Fibroblast of skin of abdomen (primary cell): ENCODE results near the gene YBX2. TPM values are rescaled to one million over a fixed set of nuclear protein-coding genes. Genes with fewer than 3 reads are reported as not detected.
"Not testable (repeated sequence)": the region's sequence is repeated elsewhere in the genome, so short reads cannot be mapped to it uniquely, and the experiment has no call there.

Source experiments
- DNase-seq: peaks from one replicate; pipeline ENCODE4 v3.0.0-alpha.2; 2013
- polyA plus RNA-seq, 2 experiments: library from polyadenylated mRNA; unstranded; fragments of 120-200 nt; gene quantifications; one replicate each; pipeline ENCODE4 v1.2.1, GENCODE V29; 2013; ENCODE audit not compliant: insufficient read length in 2 of 2

YBX2 gene
- 0.18 TPM for polyA plus RNA-seq (2013, experiment 1 of 2; ENCODE audit: insufficient read length)
- 0.17 TPM for polyA plus RNA-seq (2013, experiment 2 of 2; ENCODE audit: insufficient read length)

DNA sequence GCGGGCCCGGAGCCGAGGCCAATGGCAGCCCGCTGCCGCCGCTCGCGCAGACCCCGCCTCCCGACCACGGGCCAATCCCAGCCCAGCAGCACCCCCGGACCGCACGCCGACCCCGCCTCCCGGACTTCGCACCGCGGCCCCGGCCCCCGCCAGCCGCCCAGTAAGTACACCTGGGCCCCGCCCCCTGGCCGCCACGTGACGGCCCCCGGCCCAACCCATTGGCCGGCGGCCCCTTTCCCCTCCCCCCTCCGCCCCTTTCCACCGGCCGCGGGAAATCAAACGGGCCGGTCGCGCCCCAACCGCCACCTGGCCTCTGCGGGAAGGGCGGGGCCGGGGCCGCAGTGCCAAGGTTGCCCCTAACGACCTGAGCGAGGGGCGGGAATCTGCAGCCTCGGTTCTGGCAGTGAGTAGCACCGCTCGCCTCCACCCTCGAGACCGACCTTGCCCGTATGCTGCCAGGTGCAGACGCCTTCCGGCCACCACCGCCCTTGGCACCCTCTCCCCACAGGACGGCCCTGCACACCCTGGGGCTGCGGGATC is at the start of gene YBX2:
TSS of gene YBX2 (minus strand) at position 26 of the 540 bp plus-strand sequence. CDS start 139 bp downstream, outside the sequence.
- DNase-seq, result peak; percentile 27

DNA sequence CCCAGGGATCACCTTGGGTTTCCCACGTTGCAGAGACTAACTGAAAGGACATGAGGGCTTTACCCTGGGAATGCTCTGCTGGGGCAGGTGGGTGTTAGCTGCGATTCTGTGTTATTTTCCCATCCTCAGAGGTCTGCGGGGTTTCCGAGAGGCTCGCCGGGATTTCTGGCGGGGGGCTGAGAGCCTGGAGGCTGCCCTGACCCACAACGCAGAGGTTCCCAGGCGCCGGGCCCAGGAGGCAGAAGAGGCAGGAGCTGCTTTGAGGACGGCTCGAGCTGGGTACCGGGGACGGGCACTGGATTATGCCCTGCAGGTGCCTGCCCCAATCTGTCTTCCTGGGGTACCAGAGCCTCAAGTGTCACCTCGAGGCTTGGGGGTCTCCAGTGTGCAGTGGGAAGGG is 48.8 kb upstream of the YBX2 start:
- no peak for DNase-seq

DNA sequence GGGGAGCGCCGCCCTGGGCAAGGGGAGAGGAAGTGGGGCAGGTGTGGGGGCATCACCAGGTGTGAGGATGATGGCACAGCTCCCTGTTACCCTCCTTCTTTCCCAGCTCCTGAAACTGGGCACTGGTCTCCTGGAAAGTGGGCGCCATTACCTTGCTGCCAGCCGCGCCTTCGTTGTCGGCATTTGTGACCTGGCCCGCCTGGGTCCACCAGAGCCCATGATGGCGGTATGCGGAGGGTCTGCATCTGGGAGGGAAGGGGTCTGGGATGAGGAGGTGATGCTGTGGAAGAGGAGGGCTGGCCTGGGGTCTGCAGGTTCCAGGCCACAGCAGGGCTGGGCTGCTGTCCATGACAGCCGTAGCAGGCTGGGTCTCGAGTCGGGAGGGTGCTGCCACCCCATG is 47.4 kb upstream of the YBX2 start:
- no peak for DNase-seq

- DNase-seq, result no peak
Observed at GRCh38 chr17:7340179-7340578, 45.7 kb upstream of the YBX2 start.

DNA sequence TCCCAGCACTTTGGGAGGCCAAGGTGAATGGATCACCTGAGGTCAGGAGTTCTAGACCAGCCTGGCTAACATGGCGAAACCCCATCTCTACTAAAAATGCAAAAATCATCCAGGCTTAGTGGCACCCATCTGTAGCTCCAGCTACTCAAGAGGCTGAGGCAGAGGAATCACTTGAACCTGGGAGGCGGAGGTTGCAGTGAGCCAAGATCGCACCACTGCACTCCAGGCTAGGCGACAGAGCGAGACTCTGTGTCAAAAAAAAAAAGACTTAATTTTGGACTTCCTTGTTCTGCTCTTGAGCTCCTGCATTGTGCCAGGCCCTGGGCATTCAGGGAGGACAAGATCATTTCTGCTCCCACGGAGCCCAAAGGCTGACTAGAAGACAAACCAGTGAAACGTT is 43.2 kb upstream of the YBX2 start:
- DNase-seq, result not testable (repeated sequence)

DNA sequence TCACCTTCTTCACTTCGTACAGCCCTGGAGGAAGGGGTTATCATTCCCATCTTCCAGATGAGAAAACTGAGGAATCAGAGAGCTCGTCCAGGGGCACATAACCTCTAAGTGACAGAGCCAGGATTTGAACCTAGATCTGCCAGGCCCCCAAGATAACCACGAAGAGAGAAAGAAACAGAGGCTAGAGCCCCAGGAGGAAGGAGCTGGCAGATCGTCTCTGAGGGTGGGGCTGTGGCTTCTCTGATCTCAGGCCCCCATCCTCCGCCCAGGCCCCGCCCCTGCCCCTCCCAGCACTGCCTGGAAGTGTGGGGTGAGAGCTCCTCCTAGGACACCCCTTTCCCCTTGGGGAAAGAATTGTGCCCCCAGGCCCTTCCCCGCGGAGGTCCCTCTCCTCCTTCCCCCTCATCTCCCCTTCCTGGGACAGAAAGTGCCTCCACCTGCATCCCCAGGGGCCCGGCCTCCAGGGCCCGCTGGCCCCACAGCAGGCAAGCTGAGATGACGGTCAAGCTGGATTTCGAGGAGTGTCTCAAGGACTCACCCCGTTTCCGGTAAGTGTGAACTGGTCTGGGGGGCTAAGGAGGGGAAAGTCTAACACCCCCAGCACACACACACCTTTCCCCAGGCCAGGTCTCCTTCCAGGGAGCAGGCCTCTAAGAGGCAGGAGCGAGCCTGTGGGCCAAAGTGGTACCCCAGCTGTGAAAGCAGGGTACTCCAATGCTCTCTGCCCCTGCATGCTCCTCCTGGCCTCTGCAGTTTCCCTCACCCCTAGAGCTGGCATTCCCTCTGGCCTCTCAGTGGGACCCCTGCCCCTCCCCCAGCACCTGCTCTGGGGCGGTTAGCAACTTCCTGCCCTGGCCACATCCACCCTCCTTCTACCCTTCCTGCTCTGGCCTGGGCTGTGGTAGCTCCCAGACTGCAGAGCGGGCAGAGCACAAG is 42.1 kb upstream of the YBX2 start, which contains the start of gene ACAP1:
TSS of gene ACAP1 (plus strand) at position 290 of the 936 bp plus-strand sequence. CDS start at position 496, 206 bp downstream.
- no peak for DNase-seq

GRCh38 chr17:7335765-7336164 is 41.3 kb upstream of the YBX2 start:
- not testable (repeated sequence) for DNase-seq

DNA sequence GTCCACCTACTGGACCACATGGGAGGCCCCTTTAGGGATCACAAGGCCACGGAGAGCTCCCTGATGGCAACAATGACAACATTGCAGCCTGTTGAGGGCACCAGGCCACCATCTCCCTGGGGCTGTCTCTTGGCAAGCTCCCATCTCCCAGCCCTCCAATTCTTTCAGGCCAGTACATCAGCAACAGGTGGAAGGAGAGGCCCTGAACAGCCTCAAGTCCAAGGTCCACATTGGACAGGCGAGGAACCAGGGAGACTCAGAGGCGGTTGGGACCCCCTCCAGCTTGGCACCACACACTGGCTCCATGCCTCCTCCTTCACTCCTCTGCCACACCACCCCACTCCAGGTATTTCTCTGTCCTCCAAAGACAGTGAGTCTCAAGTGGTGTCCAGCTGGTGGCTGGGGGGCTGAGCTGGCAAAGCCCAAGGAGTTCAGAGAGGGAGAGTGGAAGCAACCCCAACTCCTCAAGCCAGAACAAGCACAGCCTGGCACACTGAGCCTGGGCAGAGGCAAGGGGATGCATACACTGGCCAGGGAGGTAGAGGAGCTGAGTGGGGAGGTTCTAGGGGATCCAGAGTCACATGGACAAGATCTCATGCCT is 40.6 kb upstream of the YBX2 start:
- DNase-seq, result no peak

DNA sequence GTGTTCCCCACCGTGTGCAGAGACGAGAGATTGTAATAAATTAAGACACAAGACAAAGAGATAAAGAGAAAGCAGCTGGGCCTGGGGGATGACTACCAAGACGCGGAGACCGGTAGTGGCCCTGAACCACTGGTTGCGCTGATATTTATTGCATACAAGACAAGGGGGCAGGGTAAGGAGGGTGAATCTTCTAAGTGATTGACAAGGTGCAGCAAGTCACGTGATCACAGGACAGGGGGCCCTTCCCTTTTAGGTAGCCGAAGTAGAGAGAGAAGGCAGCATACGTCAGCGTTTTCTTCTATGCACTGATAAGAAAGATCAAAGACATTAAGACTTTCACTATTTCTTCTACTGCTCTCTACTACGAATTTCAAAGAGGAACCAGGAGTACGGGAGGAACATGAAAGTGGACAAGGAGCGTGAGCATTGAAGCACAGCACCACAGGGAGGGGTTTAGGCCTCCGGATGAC is 38.2 kb upstream of the YBX2 start:
- not testable (repeated sequence) for DNase-seq

GRCh38 chr17:7332111-7332510 is 37.7 kb upstream of the YBX2 start:
- DNase-seq, result no peak

GRCh38 chr17:7330638-7331015 is 36.2 kb upstream of the YBX2 start:
- no peak for DNase-seq

DNA sequence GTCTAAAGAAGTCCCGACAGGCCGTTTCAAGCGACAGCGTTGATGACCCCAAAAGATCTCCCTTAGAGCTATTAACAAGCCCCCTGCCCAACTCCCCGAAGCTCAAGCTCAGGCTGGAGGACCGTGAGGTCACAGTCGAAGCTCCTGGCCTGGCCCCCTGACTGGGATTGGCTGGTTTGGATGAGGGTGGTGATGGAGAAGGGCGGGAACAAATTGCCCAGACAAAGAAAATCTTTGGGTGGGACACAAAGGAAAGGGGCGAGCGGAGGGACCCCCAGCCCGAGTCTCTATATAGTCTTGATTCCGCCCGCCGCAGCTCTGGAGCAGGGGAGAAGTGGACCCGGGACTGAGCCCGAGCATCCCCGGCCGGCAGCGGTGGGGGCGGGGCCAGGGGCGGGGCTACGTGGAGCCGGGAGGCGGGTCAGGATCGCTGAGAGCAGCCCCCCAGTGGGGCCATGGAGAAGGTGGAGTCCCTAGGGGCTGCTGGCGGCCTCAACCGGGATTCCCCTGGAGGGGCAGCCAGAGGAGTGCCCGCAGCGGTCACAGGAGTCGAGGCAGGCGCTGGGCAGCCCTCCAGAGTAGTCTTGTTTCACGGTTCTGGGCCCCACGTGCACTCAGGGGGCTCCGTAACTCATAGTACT is 35.7 kb upstream of the YBX2 start:
- DNase-seq, result peak; percentile 80

GRCh38 chr17:7329374-7329996 is 35.0 kb upstream of the YBX2 start:
- peak; percentile 99 for DNase-seq

GRCh38 chr17:7328840-7329373 is 34.5 kb upstream of the YBX2 start, which contains the start of gene NEURL4:
NEURL4 (minus strand) TSS chr17:7329335; CDS start chr17:7329312, 23 bp downstream.
- DNase-seq, result no peak

DNA sequence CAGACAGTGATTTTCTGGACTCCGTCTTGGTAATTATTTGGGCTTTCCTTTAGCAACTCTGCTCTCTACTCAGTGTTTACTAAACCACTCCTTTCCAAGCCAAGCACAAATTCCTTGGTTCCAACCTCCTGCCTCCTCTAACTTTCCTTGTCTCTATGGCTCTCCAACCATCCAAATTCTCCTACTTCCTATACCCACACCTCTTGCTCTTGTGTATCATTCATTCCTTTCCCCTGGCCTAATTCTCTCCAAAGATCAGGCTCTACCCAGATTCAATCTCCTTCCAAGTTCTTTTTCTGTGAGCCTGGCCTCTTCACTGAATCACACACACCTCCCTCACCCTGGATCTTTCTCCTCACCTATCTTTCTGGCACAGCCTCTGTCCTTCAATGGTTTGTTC is 33.6 kb upstream of the YBX2 start:
- no peak for DNase-seq

- no peak for DNase-seq
Observed at GRCh38 chr17:7327501-7327900, 33.1 kb upstream of the YBX2 start.

DNA sequence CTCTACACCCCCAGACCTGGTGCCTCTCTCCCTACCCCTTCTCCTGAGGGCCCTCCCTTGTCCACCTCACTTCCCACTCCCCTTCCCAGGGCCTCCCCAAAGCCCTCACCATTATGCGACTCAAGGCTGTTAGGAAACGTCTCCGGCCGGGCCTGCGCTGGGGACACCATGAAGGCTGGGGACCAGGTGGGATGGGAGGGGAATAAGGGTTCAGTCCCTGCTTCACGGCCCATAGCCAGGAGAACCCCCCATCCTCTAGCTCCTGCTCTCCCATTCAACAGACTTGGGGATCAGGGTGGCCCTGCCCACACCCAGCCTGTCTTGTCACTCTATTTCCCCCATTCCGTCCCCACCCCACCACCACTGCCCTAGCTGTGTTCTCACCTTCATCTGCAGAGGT is 32.6 kb upstream of the YBX2 start:
- no peak for DNase-seq

DNA sequence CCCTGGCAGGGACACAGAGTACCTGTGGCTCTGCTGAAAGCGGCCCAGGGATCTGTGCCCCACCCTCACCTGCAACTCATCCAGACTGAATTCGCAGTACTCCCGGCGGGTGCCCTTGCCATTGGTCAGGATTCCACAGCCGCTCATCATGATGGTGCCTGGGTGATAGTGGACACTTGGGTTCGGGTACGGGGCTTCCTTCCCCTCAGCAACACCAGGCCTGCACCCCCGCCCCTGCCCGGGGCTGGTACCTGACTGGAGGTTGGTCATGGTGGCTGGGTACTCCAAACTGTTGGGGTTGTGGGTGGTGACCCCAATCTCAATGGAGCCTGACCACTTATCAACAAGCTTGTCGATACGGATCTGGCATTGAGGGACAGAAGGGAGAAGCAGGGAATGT is 31.7 kb upstream of the YBX2 start:
- no peak for DNase-seq

DNA sequence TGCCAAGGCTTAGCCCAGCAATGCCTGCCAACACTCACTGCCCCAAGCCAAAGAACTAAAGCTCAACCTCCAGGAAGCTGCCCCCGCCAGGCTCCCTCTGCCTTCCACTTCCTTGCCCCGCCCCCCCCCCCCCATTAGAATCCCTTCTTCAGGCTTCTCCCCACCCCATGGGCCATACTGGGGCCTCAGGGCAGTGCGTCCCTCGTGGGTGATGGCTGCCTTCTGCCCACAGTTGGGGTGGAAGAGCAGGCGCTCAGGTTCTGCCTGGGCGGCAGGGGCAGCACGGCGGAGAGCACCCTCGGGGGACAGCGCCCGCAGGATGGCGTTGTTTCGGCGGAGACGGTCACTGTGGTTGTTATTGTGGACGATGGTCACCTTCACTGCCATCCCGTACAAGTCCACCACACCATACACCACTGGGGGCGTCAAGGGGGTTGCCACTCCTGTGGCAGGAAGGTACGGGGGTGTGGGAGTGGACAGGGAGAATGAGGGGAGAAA is 30.6 kb upstream of the YBX2 start:
- no peak for DNase-seq

- no peak for DNase-seq
Observed at GRCh38 chr17:7324438-7324779, 30.0 kb upstream of the YBX2 start.

DNA sequence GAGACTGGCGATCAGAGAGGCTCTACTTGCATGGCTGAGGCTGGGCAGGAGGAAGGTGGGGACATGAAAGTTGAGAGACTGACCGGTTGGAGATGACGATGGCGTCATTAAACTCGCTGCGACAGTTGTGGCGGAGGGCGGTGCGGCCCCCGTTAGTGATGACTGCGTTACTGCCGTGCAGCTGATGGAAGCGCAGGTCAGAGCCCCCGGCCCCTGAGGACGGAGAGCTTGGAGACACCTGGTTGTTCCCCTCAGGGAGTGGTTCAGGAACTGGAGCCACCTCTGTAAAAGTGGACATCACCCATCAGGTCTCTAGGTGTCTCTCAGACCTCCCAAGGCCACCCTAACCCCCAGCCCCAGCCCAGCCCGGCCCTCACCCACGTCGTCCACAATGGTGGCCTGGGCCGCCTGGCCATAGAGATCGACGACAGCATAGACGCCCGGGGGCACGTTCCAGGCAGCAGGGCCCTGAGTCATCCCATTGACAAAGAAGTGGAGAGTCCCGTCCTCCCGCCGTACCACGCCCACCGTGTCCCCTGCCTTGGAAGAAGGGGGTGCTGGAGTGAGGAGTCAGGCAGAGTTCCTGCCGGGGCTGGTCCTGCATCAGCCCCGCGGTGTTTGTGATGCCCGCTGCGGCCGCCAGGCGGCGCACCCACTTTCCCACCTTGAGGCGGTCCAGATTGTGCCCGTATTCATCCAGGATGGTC is 29.4 kb upstream of the YBX2 start:
- DNase-seq, result no peak
